C4-2B (cell line): ENCODE results near the gene HSPB6.

Experiments
- ZFX ChIP-seq: fragments of 450-650 bp; IDR thresholded peaks from 2 replicates; pipeline ENCODE4 v1.6.1; 2017
- TF ChIP-seq, protein P1 (sequence below): fragments of 450-650 bp; conservative IDR thresholded peaks from 2 replicates; pipeline ENCODE4 v1.5.1; 2017; ENCODE audit warnings: mild to moderate bottlenecking

- TF ChIP-seq, protein P1, sequence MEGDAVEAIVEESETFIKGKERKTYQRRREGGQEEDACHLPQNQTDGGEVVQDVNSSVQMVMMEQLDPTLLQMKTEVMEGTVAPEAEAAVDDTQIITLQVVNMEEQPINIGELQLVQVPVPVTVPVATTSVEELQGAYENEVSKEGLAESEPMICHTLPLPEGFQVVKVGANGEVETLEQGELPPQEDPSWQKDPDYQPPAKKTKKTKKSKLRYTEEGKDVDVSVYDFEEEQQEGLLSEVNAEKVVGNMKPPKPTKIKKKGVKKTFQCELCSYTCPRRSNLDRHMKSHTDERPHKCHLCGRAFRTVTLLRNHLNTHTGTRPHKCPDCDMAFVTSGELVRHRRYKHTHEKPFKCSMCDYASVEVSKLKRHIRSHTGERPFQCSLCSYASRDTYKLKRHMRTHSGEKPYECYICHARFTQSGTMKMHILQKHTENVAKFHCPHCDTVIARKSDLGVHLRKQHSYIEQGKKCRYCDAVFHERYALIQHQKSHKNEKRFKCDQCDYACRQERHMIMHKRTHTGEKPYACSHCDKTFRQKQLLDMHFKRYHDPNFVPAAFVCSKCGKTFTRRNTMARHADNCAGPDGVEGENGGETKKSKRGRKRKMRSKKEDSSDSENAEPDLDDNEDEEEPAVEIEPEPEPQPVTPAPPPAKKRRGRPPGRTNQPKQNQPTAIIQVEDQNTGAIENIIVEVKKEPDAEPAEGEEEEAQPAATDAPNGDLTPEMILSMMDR: no peak
- TF ChIP-seq ZFX: no peak
Observed at GRCh38 chr19:35766571-35767104, 9.8 kb upstream of the HSPB6 start.
